B cell (primary cell): ENCODE data around the gene ASCL5.

Source experiments
- CTCF ChIP-seq: fragments of 200-600 bp; IDR thresholded peaks from one replicate; pipeline ENCODE4 v1.8.0; 2022; ENCODE audit warnings: antibody characterized with exemption, mild to moderate bottlenecking
- EZH2 ChIP-seq: IDR thresholded peaks from 2 replicates; pipeline ENCODE4 v1.6.1; 2012; ENCODE audit warnings: borderline replicate concordance, low read depth, mild to moderate bottlenecking, moderate library complexity, low read length; ENCODE audit not compliant: insufficient read depth, poor library complexity, severe bottlenecking

- no peak for TF ChIP-seq CTCF
- TF ChIP-seq EZH2: no peak
Observed at GRCh38 chr1:201080135-201080534, 46.8 kb downstream of the ASCL5 start.
